ENCODE results near the gene PPL.

PPL gene

GRCh38 chr16:4883501-4883900 lies 53.4 kb downstream of the PPL start:
- DNase-seq, result no peak

DNA sequence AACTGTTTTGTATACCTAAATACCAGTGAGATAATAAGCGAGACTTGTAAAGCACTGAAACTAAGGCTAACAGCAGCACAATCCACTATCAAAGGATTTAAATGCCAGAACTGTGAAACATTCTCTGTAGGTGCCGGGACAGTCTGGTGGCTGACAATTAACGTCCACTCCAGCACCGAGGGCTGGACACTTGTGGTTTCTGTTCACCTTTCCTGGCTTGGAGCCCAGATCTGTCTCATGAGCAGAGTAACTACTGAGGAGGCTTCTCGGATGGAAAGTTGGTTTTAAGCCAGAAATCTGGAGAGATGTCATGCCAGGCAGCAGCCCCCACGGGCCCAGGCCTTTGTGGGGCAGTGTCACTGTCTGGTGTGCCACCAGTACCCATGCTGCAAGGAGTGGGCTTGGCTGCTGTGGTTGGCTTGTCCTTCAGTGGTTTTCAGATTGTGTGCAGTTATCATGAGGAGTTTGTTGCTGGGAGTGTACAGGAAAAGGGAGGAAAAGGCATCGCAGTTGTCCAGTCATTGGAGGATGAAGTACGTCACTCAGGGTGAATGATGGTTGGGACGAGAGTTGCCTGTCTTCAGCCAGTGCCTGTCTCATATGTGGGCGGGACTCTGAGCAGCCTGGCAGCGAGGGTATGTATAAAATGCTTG lies 54.2 kb downstream of the PPL start:
- peak; percentile 64 for DNase-seq

DNA sequence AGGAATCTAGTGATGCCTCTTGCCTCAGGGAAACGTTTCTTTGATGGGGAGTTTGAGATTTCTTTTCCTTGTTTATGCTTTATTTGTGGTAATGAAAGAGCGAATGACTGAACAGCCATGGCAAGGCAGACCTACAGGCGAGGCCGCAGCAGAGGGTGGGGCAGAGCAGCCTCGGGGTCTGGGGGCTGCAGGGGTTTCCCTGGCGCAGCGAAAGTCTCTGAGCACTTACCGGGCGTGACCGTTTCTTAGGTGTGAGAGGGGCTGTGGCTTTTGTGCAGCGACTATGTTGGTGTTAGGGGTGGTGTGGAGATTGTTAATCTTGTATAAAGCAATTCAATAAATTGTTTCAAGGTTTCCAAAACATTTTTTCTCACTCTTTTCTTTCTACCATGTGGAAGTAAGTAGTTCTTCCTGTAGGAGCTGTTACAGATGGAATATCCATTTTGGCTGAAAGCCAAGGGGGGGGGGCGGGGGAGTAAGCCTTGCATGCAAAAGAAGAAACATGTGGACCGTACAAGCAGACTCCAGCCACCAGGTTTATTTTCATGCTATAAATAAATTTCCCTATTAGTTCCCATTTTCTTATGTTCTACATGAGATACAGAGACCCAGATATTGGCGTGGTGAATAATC lies 54.8 kb downstream of the PPL start:
- no peak for DNase-seq

- DNase-seq, result no peak
Observed at GRCh38 chr16:4880006-4880580, 56.9 kb downstream of the PPL start.

GRCh38 chr16:4879049-4879448 lies 57.9 kb downstream of the PPL start:
- DNase-seq, result no peak

DNA sequence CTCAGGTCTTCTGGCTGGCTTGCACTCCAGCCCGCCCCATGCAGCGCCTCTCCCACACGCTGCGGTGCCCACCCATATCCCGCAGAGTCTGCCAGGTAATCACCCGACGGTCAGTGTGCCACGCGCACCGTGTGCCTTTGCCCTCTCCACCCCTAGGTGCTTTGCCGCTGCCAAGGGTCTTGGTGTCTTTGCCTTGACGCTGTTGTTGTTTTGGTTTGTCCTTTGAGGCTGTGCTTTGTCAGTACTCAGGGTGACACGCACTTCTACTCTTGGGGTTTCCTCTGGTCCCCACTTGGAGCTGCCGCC lies 59.6 kb downstream of the PPL start:
- DNase-seq, result no peak

- DNase-seq, result no peak
Observed at GRCh38 chr16:4876646-4877379, 60.1 kb downstream of the PPL start.

DNA sequence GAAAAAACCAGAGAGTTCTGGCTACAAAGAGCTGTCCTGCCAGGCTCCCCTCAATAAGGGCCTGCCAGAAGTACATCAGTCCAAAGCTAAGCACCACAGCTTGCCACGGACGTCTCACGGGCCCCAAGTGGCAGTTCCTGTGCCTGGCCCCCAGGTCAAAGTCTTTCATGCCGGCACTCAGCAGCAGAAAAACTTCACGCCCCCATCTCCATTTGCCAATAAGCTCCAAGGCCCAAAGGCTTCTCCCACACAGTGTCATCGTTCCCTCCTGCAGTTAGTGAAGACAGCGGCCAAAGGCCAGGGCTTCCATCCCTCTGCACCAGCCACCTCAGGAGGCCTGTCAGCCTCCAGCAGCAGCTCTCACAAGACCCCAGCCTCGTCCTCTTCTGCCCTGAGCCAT lies 62.3 kb downstream of the PPL start:
- DNase-seq, result no peak

GRCh38 chr16:4873091-4873490 lies 63.9 kb downstream of the PPL start:
- DNase-seq, result no peak

DNA sequence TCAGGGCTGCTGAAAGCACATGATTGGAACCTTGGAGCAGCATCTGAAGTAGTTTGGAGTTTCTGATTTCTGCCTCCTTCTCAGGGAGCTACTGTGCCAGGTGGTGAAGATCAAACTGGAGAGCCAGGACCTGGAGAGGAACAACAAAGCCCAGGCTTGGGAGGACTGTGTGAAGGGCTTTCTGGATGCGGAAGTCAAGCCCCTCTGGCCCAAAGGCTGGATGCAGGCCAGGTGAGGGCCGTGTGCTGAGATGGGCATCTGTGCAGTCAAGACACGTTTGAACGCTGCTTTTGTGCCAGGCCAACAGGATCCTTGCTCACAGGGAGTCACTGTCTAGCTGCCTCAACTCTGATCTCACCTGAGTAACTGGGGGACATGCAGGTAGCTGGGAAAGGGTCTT lies 65.9 kb downstream of the PPL start:
- DNase-seq, result no peak

DNA sequence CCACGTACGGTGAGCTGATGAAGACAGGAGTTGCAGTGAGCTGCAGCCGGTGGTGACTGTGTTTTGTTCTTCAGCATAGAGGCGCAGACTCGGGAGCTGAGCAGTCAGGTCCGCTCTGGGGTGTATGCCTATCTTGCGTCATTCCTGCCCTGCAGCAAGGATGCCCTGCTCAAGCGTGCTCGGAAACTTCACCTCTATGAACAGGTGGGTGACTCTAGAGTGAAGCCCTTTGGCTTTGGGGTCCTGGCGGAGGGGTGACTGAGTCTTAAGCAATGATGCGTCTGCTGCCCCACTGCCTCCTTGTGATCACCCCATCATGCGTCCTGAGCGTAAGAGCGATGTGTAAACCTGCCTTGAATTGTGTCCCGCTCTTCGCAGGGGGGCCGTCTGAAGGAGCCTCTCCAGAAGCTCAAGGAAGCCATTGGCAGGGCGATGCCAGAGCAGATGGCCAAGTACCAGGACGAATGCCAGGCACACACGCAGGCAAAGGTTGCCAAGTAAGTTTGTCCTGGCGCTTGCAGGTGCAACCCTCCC lies 66.7 kb downstream of the PPL start:
- DNase-seq, result no peak

GRCh38 chr16:4869147-4869805 lies 67.7 kb downstream of the PPL start:
- DNase-seq, result no peak

DNA sequence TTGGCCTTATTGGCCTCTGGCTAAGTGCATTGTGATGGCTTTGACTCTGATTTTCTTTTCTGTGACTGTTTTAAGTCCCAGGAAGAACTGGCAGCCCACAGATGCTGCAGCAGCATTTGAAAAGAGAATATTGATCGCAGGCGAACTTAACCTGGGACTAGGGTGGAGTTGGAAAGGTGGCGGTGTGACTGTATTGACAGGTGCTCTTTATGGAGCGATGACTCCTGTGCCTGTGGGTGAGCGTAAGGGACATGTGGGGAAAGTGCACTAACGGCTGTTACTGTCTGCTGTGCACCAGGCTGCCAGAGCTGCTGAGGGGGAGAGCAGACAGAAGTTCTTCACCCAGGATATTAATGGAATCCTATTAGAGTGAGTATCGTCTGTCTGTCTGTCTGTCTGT lies 68.4 kb downstream of the PPL start:
- no peak for DNase-seq

GRCh38 chr16:4868026-4868425 lies 68.9 kb downstream of the PPL start:
- DNase-seq, result no peak

GRCh38 chr16:4866586-4866985 lies 70.4 kb downstream of the PPL start:
- DNase-seq, result no peak

GRCh38 chr16:4865231-4865860 lies 71.6 kb downstream of the PPL start:
- DNase-seq, result no peak

- DNase-seq, result no peak
Observed at GRCh38 chr16:4864728-4865127, 72.2 kb downstream of the PPL start.

DNA sequence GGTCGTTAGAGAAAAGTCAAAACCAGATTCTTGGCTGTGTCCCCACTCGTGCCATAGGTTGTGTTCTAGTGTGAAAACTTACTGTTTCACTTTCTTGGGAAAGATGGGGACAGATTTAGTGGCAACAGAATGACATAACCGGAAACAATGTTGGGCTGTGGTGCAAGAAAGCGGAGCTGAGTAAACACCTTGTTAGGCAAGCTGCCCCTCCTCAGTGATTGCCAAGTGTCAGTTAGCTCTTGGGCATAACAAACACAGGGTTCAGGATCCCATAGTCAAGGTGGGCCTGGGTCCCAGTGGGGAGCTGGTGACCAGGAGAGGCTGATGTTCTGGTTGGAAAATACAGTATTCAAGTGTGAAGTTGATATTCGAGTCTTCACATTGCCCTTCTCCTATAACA lies 74.3 kb downstream of the PPL start:
- no peak for DNase-seq

DNA sequence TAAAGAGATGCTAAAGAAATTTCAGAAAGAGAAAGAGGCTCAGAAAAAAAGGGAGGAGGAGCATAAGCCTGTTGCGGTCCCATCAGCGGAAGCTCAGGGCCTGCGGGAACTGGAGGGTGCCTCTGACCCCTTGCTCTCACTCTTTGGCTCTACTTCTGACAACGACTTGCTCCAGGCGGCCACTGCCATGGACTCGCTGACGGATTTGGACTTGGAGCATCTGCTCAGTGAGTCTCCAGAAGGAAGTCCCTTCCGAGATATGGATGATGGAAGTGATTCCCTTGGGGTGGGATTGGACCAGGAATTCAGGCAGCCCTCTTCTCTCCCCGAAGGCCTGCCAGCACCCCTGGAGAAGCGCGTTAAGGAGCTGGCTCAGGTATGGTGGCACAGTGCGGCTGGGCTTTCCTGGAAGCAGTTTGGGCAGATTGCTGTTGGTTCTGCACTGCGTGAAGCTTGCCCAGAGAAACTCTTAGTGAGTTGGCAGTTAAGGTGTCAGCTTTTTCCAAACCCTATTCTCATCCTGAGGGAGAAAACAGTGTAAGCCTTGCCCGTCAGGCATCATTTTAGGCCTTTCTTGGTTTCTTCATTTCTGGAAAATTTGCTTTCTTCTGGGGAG lies 76.1 kb downstream of the PPL start:
- no peak for DNase-seq

- no peak for DNase-seq
Observed at GRCh38 chr16:4859900-4860255, 77.1 kb downstream of the PPL start.

DNA sequence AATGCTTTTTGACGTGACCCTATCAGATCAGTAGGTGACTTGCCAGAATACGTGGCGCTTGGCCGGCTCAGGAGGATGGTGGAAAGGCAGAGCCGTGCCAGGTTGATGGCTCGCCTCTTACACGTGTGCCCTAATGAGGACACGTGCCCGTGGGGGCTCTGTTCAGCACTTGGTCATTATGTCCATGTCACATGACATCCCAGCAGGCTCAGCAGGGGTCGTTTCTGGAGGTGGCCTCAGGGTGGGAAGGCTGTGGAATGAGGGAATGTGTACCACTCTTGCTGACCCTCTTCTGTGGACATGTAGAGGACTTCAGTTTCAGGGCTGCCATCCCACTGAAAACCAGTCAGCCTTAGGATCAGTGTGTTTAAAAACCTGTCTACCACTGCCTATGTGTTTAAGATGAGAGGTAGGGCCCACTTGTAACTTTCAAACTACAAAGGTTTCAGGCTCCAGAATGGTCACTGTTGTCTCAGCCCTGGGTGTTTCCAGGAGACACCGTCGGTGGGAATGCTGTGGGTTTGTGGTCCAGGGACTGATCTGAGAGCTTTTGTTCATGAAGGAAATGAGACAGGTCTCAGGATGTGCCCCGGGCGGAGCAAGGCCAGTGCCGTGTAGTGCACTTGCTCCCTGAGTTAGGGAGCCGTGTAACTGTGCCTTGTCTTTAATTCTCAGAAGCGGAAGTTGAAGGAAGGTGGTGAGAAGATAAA lies 77.6 kb downstream of the PPL start:
- DNase-seq, result no peak

DNA sequence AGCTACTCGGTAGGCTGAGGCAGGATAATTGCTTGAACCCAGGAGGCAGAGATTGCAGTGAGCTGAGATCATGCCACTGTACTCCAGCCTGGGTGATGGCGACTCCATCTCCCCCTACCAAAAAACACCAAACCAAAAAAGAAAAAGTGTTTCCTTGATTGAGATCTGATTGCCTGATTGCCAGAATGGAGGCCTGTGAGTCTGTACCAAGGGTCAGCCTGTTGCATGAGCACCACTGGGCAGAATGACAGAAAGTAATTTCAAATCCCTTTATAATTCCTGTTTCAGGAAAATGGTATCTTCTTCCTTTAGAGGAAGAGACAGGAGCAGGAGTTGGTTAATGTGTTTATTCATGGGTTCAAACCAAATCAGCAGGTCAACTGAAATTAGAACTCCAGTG lies 81.1 kb downstream of the PPL start:
- DNase-seq, result no peak
